K562 treated with DMSO at 1 percent for 4 hours (cell line): ENCODE measurements around the gene PAK4. TPM values are rescaled to one million over a fixed set of nuclear protein-coding genes. Genes with fewer than 3 reads are reported as not detected.

Experiments used
- total RNA-seq: library from RNA; unstranded; fragments of 300-600 nt; gene quantifications from 2 replicates; pipeline ENCODE4 v1.2.3, GENCODE V29; 2022; ENCODE audit not compliant: insufficient read depth

Gene PAK4
- 27.5 and 36.4 TPM in 2 replicates for total RNA-seq

DNA sequence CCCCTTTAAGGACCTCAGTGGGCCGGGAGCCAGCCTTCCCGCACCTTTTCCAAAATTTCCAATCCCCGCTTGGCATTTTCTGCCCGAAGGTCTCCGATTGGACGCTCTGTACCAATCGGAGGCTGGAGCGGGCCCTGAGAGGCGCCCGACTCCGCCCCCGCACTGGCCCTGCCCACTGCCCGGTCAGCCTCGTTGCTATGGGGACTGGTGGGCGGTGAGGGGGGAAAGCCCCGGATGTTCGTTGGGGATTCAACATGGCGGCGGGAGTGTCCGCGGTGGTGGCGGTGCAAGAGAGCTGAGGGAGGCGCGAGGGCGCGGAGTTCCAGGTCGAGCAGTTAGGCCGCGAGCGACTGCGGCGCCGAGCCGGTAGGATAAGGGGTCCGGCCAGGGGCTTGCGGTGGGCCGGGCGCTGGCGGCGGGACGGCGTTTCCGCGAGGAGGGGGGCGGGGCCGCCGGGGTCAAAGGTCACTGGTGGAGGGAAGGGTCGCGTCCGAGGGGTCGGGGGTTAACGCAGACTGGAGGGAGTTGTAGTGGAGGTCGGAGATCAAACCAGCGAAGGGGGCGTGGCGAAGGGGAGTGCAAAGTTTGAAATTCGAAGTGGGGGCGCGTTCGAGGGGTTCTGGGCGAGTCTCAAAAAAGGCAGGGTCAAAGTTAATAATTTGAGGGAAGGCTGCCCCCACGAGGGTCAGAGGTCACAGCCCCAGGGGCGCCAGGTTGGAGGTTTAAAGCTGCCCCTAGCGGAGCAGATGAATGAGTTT is at the start of gene PAK4:
TSS of gene PAK4 (plus strand) at position 233 of the 758 bp plus-strand sequence. CDS start 43,768 bp downstream, outside the sequence.

GRCh38 chr19:39083983-39084731 is 41.4 kb upstream of the PAK4 start, which contains the start of gene ACP7:
Gene ACP7 (plus strand): TSS chr19:39084368. CDS start chr19:39085270, 902 bp downstream.

GRCh38 chr19:39196860-39197562 is 71.4 kb downstream of the PAK4 start, which contains the start of gene NCCRP1:
Gene NCCRP1 (plus strand): TSS chr19:39196964. CDS start chr19:39196983, 19 bp downstream.

DNA sequence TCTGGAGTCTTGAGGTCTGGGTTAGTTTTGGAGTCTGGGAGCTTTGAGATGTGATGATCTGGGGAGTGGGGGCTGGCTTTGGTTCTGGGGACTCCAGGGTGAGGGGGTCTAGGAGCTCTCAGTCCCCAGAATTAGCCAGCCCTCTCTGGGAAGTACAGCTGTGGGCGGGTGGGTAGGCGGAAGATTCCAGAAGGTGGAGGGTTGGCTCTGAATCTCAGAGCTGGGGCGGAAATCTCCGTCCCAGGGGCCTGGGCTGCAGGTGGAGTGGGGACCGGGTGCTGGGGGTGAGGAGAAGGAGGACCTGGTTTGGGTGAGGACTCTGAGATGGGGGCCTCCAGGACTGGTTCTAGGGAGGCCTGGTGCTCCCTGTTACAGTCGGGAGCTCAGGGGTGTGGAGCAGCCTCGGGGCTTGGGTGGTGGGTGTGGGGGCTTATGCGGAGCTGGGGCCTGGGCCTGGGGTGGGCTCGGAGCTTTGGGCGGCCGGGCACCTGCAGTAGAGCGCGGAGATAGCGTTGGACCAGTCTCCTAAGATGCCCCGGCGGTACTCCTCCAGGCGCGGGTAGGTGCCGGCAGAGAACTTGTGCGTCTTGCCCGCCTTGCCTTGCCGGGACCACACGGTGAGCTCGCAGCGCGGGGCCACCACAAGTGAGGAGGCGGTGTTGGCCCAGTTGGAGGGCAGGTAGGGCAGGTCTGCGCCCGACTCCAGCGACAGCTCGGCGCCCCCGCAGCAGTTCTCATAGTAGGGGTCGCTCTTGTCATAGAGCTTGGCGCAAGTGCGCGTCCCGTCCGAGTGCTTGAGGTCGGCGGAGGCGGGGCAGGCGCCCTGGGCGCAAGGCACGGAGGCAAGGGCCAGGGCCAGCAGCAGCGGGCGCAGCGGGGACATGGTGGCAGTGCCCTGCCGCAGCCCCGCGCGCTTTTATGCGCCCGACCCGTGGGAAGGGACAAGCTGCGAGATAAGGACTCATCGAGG is 78.1 kb downstream of the PAK4 start, which contains the start of gene SYCN:
TSS of gene SYCN (minus strand) at position 892 of the 970 bp plus-strand sequence. CDS start at position 883, 9 bp downstream.

Other genes with a start within 250 kb of the PAK4 start
- 5.3 and 9.5 TPM in 2 replicates for gene RINL, start 247.5 kb upstream of the PAK4 start, total RNA-seq
- 58.7 and 68.7 TPM in 2 replicates for gene SIRT2, start 226.2 kb upstream of the PAK4 start, total RNA-seq
- 29.9 and 42.7 TPM in 2 replicates for gene NFKBIB, start 225.8 kb upstream of the PAK4 start, total RNA-seq
- gene CCER2, start 213.6 kb upstream of the PAK4 start, total RNA-seq = not detected in 2 replicates
- gene SARS2, start 195.0 kb upstream of the PAK4 start, total RNA-seq = 27.9 and 33.7 TPM in 2 replicates
- gene MRPS12, start 194.8 kb upstream of the PAK4 start, total RNA-seq = 78.2 and 84.1 TPM in 2 replicates
- 28.7 and 37.3 TPM in 2 replicates for gene FBXO17, start 150.0 kb upstream of the PAK4 start, total RNA-seq
- 5.7 and 13.3 TPM in 2 replicates for gene FBXO27, start 93.2 kb upstream of the PAK4 start, total RNA-seq
- gene ACP7, start 41.4 kb upstream of the PAK4 start, total RNA-seq = not detected in 2 replicates
- gene NCCRP1, start 71.2 kb downstream of the PAK4 start, total RNA-seq = not detected in 2 replicates
- not detected in 2 replicates for gene SYCN, start 78.5 kb downstream of the PAK4 start, total RNA-seq
- not detected in 2 replicates for gene IFNL3, start 119.2 kb downstream of the PAK4 start, total RNA-seq
- not detected in 2 replicates for gene IFNL4, start 123.1 kb downstream of the PAK4 start, total RNA-seq
- not detected in 2 replicates for gene IFNL2, start 142.6 kb downstream of the PAK4 start, total RNA-seq
- gene IFNL1, start 170.6 kb downstream of the PAK4 start, total RNA-seq = not detected in 2 replicates
- 4.1 and 6.5 TPM in 2 replicates for gene LRFN1, start 195.1 kb downstream of the PAK4 start, total RNA-seq
- 94.0 and 163 TPM in 2 replicates for gene GMFG, start 210.3 kb downstream of the PAK4 start, total RNA-seq
- gene SAMD4B, start 216.6 kb downstream of the PAK4 start, total RNA-seq = 89.5 and 108 TPM in 2 replicates